Measurements from ENCODE around the gene ABCA5.
A peak's percentile ranks its signal among the peaks of the same experiment; 100 is the strongest.

Gene ABCA5

GRCh38 chr17:69231521-69231920, 95.4 kb downstream of the ABCA5 start:
- H3K36me3 ChIP-seq = no peaks in the 10 kb centered on the region
- no peak overlapping the region for H3K27ac ChIP-seq
- H3K4me1 ChIP-seq = no peaks in the 10 kb centered on the region
- no peaks in the 10 kb centered on the region for H3K27me3 ChIP-seq
- no peak overlapping the region for H3K4me3 ChIP-seq
- intact Hi-C loops (cut with DNase I; ENCODE audit: low total_unique reads) = loop anchor here (5.0 kb wide), 1 partner anchor 459 kb away; no protein-coding TSS in a partner anchor
- peaks cover 0 to 10% (median 7%) of the 10 kb centered on the region in 3 donors for H3K9me3 ChIP-seq
- DNase-seq = no peak
- TF ChIP-seq CTCF (IDR thresholded peaks at IDR 0.05) = no peak

GRCh38 chr17:69230939-69231338, 96.0 kb downstream of the ABCA5 start:
- H3K27me3 ChIP-seq = no peaks in the 10 kb centered on the region
- H3K4me3 ChIP-seq = no peak overlapping the region
- no peak overlapping the region for H3K27ac ChIP-seq
- peaks cover 0 to 10% (median 7%) of the 10 kb centered on the region in 3 donors for H3K9me3 ChIP-seq
- DNase-seq = no peak
- no peaks in the 10 kb centered on the region for H3K4me1 ChIP-seq
- no peaks in the 10 kb centered on the region for H3K36me3 ChIP-seq
- no peak for TF ChIP-seq CTCF (IDR thresholded peaks at IDR 0.05)
- intact Hi-C loops (cut with DNase I; ENCODE audit: low total_unique reads) = loop anchor here (5.0 kb wide), 1 partner anchor 459 kb away; no protein-coding TSS in a partner anchor

GRCh38 chr17:69228576-69228975, 98.4 kb downstream of the ABCA5 start, which contains the start of gene ABCA10:
Gene ABCA10 (minus strand): TSS chr17:69228824. CDS start chr17:69225358, 3,466 bp downstream.
- Histone ChIP-seq H3K4me3 (peak within 1 kb of the TSS in 1 of 2 donors; percentile 4), H3K4me1 (no peaks in the 10 kb centered on the region), H3K36me3 (no peaks in the 10 kb centered on the region), H3K27ac (no peak within 1 kb of the TSS), H3K27me3 (no peaks in the 10 kb centered on the region), H3K9me3 (peaks cover 0 to 10% (median 7%) of the 10 kb centered on the region in 3 donors)
- intact Hi-C loops (cut with DNase I; ENCODE audit: low total_unique reads) = no loop called here
- DNase-seq = no peak
- no peak for TF ChIP-seq CTCF (IDR thresholded peaks at IDR 0.05)

- H3K9me3 ChIP-seq = peaks cover 0 to 9% (median 6%) of the 10 kb centered on the region in 3 donors
- no peak for DNase-seq
- intact Hi-C loops (cut with DNase I; ENCODE audit: low total_unique reads) = no loop called here
- no peaks in the 10 kb centered on the region for H3K27me3 ChIP-seq
- no peaks in the 10 kb centered on the region for H3K4me1 ChIP-seq
- peak overlapping the region in 1 of 2 donors; percentile 4 for H3K4me3 ChIP-seq
- H3K27ac ChIP-seq = no peak overlapping the region
- no peaks in the 10 kb centered on the region for H3K36me3 ChIP-seq
- no peak for TF ChIP-seq CTCF (IDR thresholded peaks at IDR 0.05)
Observed at GRCh38 chr17:69228018-69228417, 98.9 kb downstream of the ABCA5 start.

- no peaks in the 10 kb centered on the region for H3K27me3 ChIP-seq
- H3K36me3 ChIP-seq = no peaks in the 10 kb centered on the region
- peaks cover 0 to 4% (median 1%) of the 10 kb centered on the region in 3 donors for H3K9me3 ChIP-seq
- peak overlapping the region in 1 of 2 donors; percentile 4 for H3K4me3 ChIP-seq
- TF ChIP-seq CTCF (IDR thresholded peaks at IDR 0.05) = no peak
- H3K27ac ChIP-seq = no peak overlapping the region
- intact Hi-C loops (cut with DNase I; ENCODE audit: low total_unique reads) = no loop called here
- no peaks in the 10 kb centered on the region for H3K4me1 ChIP-seq
- DNase-seq = no peak
Observed at GRCh38 chr17:69227541-69227940, 99.4 kb downstream of the ABCA5 start.

- intact Hi-C loops (cut with DNase I; ENCODE audit: low total_unique reads) = no loop called here
- DNase-seq = no peak
- no peak overlapping the region for H3K27ac ChIP-seq
- H3K27me3 ChIP-seq = no peaks in the 10 kb centered on the region
- H3K36me3 ChIP-seq = peaks cover 3 to 4% (median 4%) of the 10 kb centered on the region in 3 donors
- TF ChIP-seq CTCF (IDR thresholded peaks at IDR 0.05) = no peak
- no peaks in the 10 kb centered on the region for H3K4me1 ChIP-seq
- no peak overlapping the region for H3K4me3 ChIP-seq
- H3K9me3 ChIP-seq = no peaks in the 10 kb centered on the region
Observed at GRCh38 chr17:69223809-69224208, 103.1 kb downstream of the ABCA5 start.
